ENCODE data around the gene TRIM71. TPM values are rescaled to one million over a fixed set of nuclear protein-coding genes. Genes with fewer than 3 reads are reported as not detected.

Gene TRIM71
- polyA plus RNA-seq, 3 donors: 0.02 to 0.33 (median 0.06) TPM

DNA sequence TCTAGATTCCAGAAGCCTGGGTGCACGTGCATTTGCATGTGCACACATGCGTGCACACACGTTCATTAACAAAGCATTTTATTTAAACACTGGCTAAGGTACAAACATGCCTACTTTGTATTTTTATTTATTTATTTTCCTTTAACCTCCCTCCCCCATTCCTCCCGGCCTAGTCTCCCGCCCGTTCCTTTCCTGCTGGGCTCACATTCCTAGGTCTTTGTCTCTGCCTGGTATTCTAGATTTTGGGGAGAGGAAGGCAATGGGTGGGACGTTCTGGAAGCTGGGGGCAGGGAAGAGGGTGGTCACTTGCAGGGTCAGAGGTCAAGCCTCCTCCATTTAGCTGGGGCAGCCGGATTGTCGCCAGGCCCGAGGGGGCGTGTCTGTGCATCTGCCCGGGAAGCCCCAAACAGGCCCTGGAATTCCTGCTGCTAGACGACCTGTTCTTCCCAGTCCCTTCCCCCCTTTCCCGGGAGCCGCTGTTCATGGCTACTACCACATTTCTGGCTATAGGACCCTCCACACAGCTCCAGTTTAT lies 51.8 kb downstream of the TRIM71 start:
- Mint-ChIP-seq H3K27me3 (ENCODE audit: low read depth in 3 of 3) (peaks cover 0 to 2% (median 2%) of the 10 kb centered on the region in 3 donors), H3K9me3 (no peaks in the 10 kb centered on the region), H3K36me3 (no peaks in the 10 kb centered on the region), H3K27ac (no peak overlapping the region), H3K4me3 (no peak overlapping the region), H3K4me1 (peaks cover 32% of the 10 kb centered on the region)
- Histone ChIP-seq H3K4me3 (replicated peaks in 1 of 3; ENCODE audit: low read depth in 2 of 3, low read length in 3 of 3) (no peak overlapping the region), H2AFZ (ENCODE audit: insufficient read depth, low read depth, low read length, poor library complexity, severe bottlenecking) (no peak overlapping the region), H3K9ac (ENCODE audit: insufficient read depth, low read length, poor library complexity, severe bottlenecking) (no peak overlapping the region), H3K4me2 (replicated peaks; ENCODE audit: extremely low read depth, low read length, poor library complexity, severe bottlenecking) (no peak overlapping the region), H3K27me3 (ENCODE audit: control insufficient read depth in 2 of 2, insufficient read depth in 2 of 2, low read length in 2 of 2) (no peaks in the 10 kb centered on the region), H3K36me3 (replicated peaks in 1 of 2; ENCODE audit: control insufficient read depth in 1 of 2, insufficient read depth in 2 of 2, low read length in 2 of 2) (no peaks in the 10 kb centered on the region), H3K79me2 (ENCODE audit: insufficient read depth, low read length) (peaks cover 8% of the 10 kb centered on the region), H3K4me1 (ENCODE audit: control insufficient read depth in 1 of 2, insufficient read depth in 2 of 2, low read length in 2 of 2) (peaks cover 30% of the 10 kb centered on the region in 2 donors), H3K27ac (ENCODE audit: low read depth in 1 of 2, low read length in 2 of 2) (no peak overlapping the region), H4K20me1 (ENCODE audit: insufficient read depth, low read length) (no peaks in the 10 kb centered on the region), H3K9me3 (replicated peaks in 1 of 2; ENCODE audit: control insufficient read depth in 1 of 2, insufficient read depth in 1 of 2, low read length in 2 of 2) (no peaks in the 10 kb centered on the region)
- TF ChIP-seq, protein P1, sequence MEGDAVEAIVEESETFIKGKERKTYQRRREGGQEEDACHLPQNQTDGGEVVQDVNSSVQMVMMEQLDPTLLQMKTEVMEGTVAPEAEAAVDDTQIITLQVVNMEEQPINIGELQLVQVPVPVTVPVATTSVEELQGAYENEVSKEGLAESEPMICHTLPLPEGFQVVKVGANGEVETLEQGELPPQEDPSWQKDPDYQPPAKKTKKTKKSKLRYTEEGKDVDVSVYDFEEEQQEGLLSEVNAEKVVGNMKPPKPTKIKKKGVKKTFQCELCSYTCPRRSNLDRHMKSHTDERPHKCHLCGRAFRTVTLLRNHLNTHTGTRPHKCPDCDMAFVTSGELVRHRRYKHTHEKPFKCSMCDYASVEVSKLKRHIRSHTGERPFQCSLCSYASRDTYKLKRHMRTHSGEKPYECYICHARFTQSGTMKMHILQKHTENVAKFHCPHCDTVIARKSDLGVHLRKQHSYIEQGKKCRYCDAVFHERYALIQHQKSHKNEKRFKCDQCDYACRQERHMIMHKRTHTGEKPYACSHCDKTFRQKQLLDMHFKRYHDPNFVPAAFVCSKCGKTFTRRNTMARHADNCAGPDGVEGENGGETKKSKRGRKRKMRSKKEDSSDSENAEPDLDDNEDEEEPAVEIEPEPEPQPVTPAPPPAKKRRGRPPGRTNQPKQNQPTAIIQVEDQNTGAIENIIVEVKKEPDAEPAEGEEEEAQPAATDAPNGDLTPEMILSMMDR (IDR thresholded peaks at IDR 0.05): no peak
- DNase-seq: no peak
- intact Hi-C loops (cut with micrococcal nuclease): no loop called here
- 94% methylated on average over 6 of the region's 15 CpGs for WGBS (ENCODE audit: insufficient coverage)

- no peak overlapping the region for H3K27ac ChIP-seq (ENCODE audit: low read depth in 1 of 2, low read length in 2 of 2)
- H3K9ac ChIP-seq (ENCODE audit: insufficient read depth, low read length, poor library complexity, severe bottlenecking): no peak overlapping the region
- no peak overlapping the region for H3K4me2 ChIP-seq (replicated peaks; ENCODE audit: extremely low read depth, low read length, poor library complexity, severe bottlenecking)
- Mint-ChIP-seq H3K4me3 (no peak overlapping the region), H3K9me3 (no peaks in the 10 kb centered on the region), H3K27ac (no peak overlapping the region), H3K27me3 (ENCODE audit: low read depth in 3 of 3) (peaks cover 0 to 2% (median 2%) of the 10 kb centered on the region in 3 donors), H3K4me1 (peaks cover 32% of the 10 kb centered on the region), H3K36me3 (no peaks in the 10 kb centered on the region)
- no peaks in the 10 kb centered on the region for H4K20me1 ChIP-seq (ENCODE audit: insufficient read depth, low read length)
- no peaks in the 10 kb centered on the region for H3K27me3 ChIP-seq (ENCODE audit: control insufficient read depth in 2 of 2, insufficient read depth in 2 of 2, low read length in 2 of 2)
- WGBS (ENCODE audit: insufficient coverage): 85% methylated on average over 6 of the region's 10 CpGs
- peaks cover 8% of the 10 kb centered on the region for H3K79me2 ChIP-seq (ENCODE audit: insufficient read depth, low read length)
- TF ChIP-seq, protein P1 (IDR thresholded peaks at IDR 0.05): no peak
- H2AFZ ChIP-seq (ENCODE audit: insufficient read depth, low read depth, low read length, poor library complexity, severe bottlenecking): no peak overlapping the region
- H3K4me1 ChIP-seq (ENCODE audit: control insufficient read depth in 1 of 2, insufficient read depth in 2 of 2, low read length in 2 of 2): peaks cover 30% of the 10 kb centered on the region in 2 donors
- intact Hi-C loops (cut with micrococcal nuclease): no loop called here
- no peak overlapping the region for H3K4me3 ChIP-seq (replicated peaks in 1 of 3; ENCODE audit: low read depth in 2 of 3, low read length in 3 of 3)
- H3K9me3 ChIP-seq (replicated peaks in 1 of 2; ENCODE audit: control insufficient read depth in 1 of 2, insufficient read depth in 1 of 2, low read length in 2 of 2): no peaks in the 10 kb centered on the region
- no peaks in the 10 kb centered on the region for H3K36me3 ChIP-seq (replicated peaks in 1 of 2; ENCODE audit: control insufficient read depth in 1 of 2, insufficient read depth in 2 of 2, low read length in 2 of 2)
- DNase-seq: no peak
These were observed 52.7 kb downstream of the TRIM71 start for GRCh38 chr3:32870373-32871095.

Measured in CD14-positive monocyte (primary cell).